ENCODE measurements around the gene MIPOL1. TPM values are rescaled to one million over a fixed set of nuclear protein-coding genes. Genes with fewer than 3 reads are reported as not detected.

The MIPOL1 gene
- total and polyA plus RNA-seq, 9 of the 15 experiments (the other 6 are each of a cell fraction or from before 2014, with no cell fraction given) = 6.7 to 21.9 (median 12.4) TPM

- TF ChIP-seq NEUROD1 (IDR thresholded peaks at IDR 0.05; ENCODE audit: borderline replicate concordance, low read depth, low read length, partially characterized antibody) = no peak
- no peak for TF ChIP-seq GTF3C2 (IDR thresholded peaks at IDR 0.05; ENCODE audit: borderline replicate concordance, extremely low read depth, insufficient read length)
- TF ChIP-seq PATZ1 (CRISPR knock-in tag; IDR thresholded peaks at IDR 0.05; ENCODE audit: borderline replicate concordance) = no peak
- TF ChIP-seq RBFOX2 (IDR thresholded peaks at IDR 0.05; ENCODE audit: low read depth, low read length) = no peak
- TF ChIP-seq E2F5 (CRISPR knock-in tag; IDR thresholded peaks at IDR 0.05) = no peak
- no peak for TF ChIP-seq RBM14 (IDR thresholded peaks at IDR 0.05; ENCODE audit: borderline replicate concordance, insufficient read depth, low read depth, low read length)
These were observed 240.7 kb downstream of the MIPOL1 start (continued) for GRCh38 chr14:37438444-37438843.

All from K562 (cell line).